K562 (cell line): ENCODE measurements around the gene IREB2. TPM values are rescaled to one million over a fixed set of nuclear protein-coding genes. Genes with fewer than 3 reads are reported as not detected.

ENCODE experiments used
- ADNP ChIP-seq: fragments of 200-800 bp; sonication (Bioruptor generic); IDR thresholded peaks from 2 replicates; pipeline ENCODE4 v1.6.1; 2016; ENCODE audit warnings: missing genetic modification characterization, missing compliant biosample characterization
- BHLHE40 ChIP-seq: IDR thresholded peaks from 2 replicates; pipeline ENCODE4 v1.6.1; 2011; ENCODE audit warnings: low read length, improper control_type of control experiment
- KAT2B ChIP-seq: IDR thresholded peaks from one replicate; pipeline ENCODE4 v1.6.1; 2012; ENCODE audit warnings: low read depth, mild to moderate bottlenecking, control low read depth, inconsistent platforms, low read length, moderate library complexity
- KDM5B ChIP-seq: fragments of 200-600 bp; sonication (generic); IDR thresholded peaks from 2 replicates; pipeline ENCODE4 v1.6.1; 2012; ENCODE audit warnings: low read depth, mild to moderate bottlenecking, moderate library complexity, low read length, control low read depth, inconsistent platforms; ENCODE audit not compliant: insufficient replicate concordance
- LCOR ChIP-seq: sonication (generic); formaldehyde crosslinking; IDR thresholded peaks from 2 replicates; pipeline ENCODE4 v1.8.0; 2022; ENCODE audit warnings: mild to moderate bottlenecking, missing genetic modification reagents
- NCOA6 ChIP-seq: fragments of 450-650 bp; IDR thresholded peaks from 2 replicates; pipeline ENCODE4 v1.6.1; 2017; ENCODE audit warnings: mild to moderate bottlenecking
- RBBP5 ChIP-seq: fragments of 200-600 bp; sonication (generic); IDR thresholded peaks from 2 replicates; pipeline ENCODE4 v1.6.1; 2012; ENCODE audit warnings: borderline replicate concordance, mild to moderate bottlenecking, low read length, control low read depth, inconsistent platforms; ENCODE audit not compliant: insufficient read depth, poor library complexity, severe bottlenecking
- TOE1 ChIP-seq, 2 experiments: fragments of 450-650 bp in 1 of 2; sonication (generic) in 1 of 2; formaldehyde crosslinking in 1 of 2; IDR thresholded peaks; 2 replicates each; pipeline versions ENCODE4 v1.7.1 to v1.8.0; 2016 to 2022; ENCODE audit warnings: borderline replicate concordance in 2 of 2, mild to moderate bottlenecking in 2 of 2, antibody characterized with exemption in 1 of 2, inconsistent platforms in 1 of 2, low read depth in 1 of 2, missing genetic modification reagents in 1 of 2, moderate library complexity in 1 of 2
- TRIM28 ChIP-seq: fragments of 450-650 bp; IDR thresholded peaks from 2 replicates; pipeline ENCODE4 v1.6.1; 2017
- ZC3H11A ChIP-seq: IDR thresholded peaks from 2 replicates; pipeline ENCODE4 v1.6.1; 2012; ENCODE audit warnings: low read depth, low read length, improper control_type of control experiment
- ZFX ChIP-seq: sonication (generic); formaldehyde crosslinking; IDR thresholded peaks from 2 replicates; pipeline ENCODE4 v1.8.0; 2022; ENCODE audit warnings: mild to moderate bottlenecking, missing genetic modification reagents, moderate library complexity
- ZNF143 ChIP-seq: sonication (generic); formaldehyde crosslinking; IDR thresholded peaks from 2 replicates; pipeline ENCODE4 v1.9.0; 2022; ENCODE audit warnings: mild to moderate bottlenecking, missing genetic modification reagents
- polyA plus RNA-seq, 8 experiments: library from polyadenylated mRNA; depleted of rRNA in 4 of 8; stranded (reverse) in 5 of 8; unstranded in 3 of 8; fragments of >200 nt; fragmentation: Nextera tagmentation in 2 of 8; fragmentation: Illumina TruSeq in 1 of 8; extraction: Ambion mirVana in 2 of 8; extraction: Trizol in 1 of 8; gene quantifications; 2 replicates each; pipeline versions ENCODE4 v1.2.1 to v1.2.3, GENCODE V29; 2011 to 2014; ENCODE audit warnings: inconsistent platforms in 1 of 8, missing spikeins in 1 of 8
- total RNA-seq, 7 experiments: library from RNA; depleted of rRNA in 6 of 7; stranded (reverse); fragments of >200 nt in 6 of 7; fragmentation: Illumina TruSeq in 2 of 7; extraction: Trizol in 2 of 7; gene quantifications; 2 replicates each; pipeline versions ENCODE4 v1.2.1 to v1.2.3, GENCODE V29; 2011 to 2021; ENCODE audit warnings: low replicate concordance in 1 of 7
- TF ChIP-seq, protein P1 (sequence below): fragments of 250-450 bp; sonication (Bioruptor Pico); IDR thresholded peaks from 2 replicates; pipeline ENCODE4 v1.8.0; 2021; ENCODE audit warnings: borderline replicate concordance, mild to moderate bottlenecking, moderate library complexity; ENCODE audit not compliant: poor library complexity, severe bottlenecking
- TF ChIP-seq, protein P2 (sequence below), 2 experiments: fragments of 450-650 bp; IDR thresholded peaks; 2 replicates each; pipeline ENCODE4 v1.6.1; 2018; ENCODE audit warnings: mild to moderate bottlenecking in 2 of 2, low read depth in 1 of 2; ENCODE audit not compliant: partially characterized antibody in 2 of 2
- TF ChIP-seq, protein P3 (sequence below): sonication (generic); formaldehyde crosslinking; IDR thresholded peaks from 2 replicates; pipeline ENCODE4 v1.8.0; 2022; ENCODE audit warnings: mild to moderate bottlenecking, missing genetic modification reagents
- TF ChIP-seq, protein P4 (sequence below): fragments of 450-650 bp; IDR thresholded peaks from 2 replicates; pipeline ENCODE4 v1.6.1; 2016
- TF ChIP-seq, protein P5 (sequence below): fragments of 250-450 bp; sonication (Bioruptor Pico); IDR thresholded peaks from 2 replicates; pipeline ENCODE4 v1.4.0; 2020; ENCODE audit warnings: borderline replicate concordance

The IREB2 gene
- total and polyA plus RNA-seq, 9 of the 15 experiments (the other 6 are each of a cell fraction or from before 2014, with no cell fraction given), result 16.8 to 61.7 (median 34.0) TPM

GRCh38 chr15:78540141-78540870 is 102.3 kb downstream of the IREB2 start, which contains the start of gene PSMA4 (continued):
- TF ChIP-seq, protein P1, sequence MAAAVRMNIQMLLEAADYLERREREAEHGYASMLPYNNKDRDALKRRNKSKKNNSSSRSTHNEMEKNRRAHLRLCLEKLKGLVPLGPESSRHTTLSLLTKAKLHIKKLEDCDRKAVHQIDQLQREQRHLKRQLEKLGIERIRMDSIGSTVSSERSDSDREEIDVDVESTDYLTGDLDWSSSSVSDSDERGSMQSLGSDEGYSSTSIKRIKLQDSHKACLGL (CRISPR knock-in tag), result no peak
- TF ChIP-seq ZFX (CRISPR knock-in tag) (peak; percentile 83), RBBP5 (peak; percentile 90), TOE1 (IDR thresholded peaks at IDR 0.05; ENCODE audit: borderline replicate concordance) (peak; percentile 51; the same call in 1 of the 2 replicates), TOE1 (CRISPR knock-in tag; IDR thresholded peaks at IDR 0.05; ENCODE audit: borderline replicate concordance, low read depth) (0 out of 2 replicates have a peak, but pooled peaks have one; percentile 34), BHLHE40 (peak; percentile 50), TRIM28 (no peak), ADNP (no peak), NCOA6 (no peak), LCOR (CRISPR knock-in tag) (peak; percentile 77; the same call in 1 of the 2 replicates), KDM5B (peak; percentile 90), ZC3H11A (no peak), KAT2B (no peak), ZNF143 (CRISPR knock-in tag) (no peak)
- TF ChIP-seq, protein P2, sequence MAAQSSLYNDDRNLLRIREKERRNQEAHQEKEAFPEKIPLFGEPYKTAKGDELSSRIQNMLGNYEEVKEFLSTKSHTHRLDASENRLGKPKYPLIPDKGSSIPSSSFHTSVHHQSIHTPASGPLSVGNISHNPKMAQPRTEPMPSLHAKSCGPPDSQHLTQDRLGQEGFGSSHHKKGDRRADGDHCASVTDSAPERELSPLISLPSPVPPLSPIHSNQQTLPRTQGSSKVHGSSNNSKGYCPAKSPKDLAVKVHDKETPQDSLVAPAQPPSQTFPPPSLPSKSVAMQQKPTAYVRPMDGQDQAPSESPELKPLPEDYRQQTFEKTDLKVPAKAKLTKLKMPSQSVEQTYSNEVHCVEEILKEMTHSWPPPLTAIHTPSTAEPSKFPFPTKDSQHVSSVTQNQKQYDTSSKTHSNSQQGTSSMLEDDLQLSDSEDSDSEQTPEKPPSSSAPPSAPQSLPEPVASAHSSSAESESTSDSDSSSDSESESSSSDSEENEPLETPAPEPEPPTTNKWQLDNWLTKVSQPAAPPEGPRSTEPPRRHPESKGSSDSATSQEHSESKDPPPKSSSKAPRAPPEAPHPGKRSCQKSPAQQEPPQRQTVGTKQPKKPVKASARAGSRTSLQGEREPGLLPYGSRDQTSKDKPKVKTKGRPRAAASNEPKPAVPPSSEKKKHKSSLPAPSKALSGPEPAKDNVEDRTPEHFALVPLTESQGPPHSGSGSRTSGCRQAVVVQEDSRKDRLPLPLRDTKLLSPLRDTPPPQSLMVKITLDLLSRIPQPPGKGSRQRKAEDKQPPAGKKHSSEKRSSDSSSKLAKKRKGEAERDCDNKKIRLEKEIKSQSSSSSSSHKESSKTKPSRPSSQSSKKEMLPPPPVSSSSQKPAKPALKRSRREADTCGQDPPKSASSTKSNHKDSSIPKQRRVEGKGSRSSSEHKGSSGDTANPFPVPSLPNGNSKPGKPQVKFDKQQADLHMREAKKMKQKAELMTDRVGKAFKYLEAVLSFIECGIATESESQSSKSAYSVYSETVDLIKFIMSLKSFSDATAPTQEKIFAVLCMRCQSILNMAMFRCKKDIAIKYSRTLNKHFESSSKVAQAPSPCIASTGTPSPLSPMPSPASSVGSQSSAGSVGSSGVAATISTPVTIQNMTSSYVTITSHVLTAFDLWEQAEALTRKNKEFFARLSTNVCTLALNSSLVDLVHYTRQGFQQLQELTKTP (IDR thresholded peaks at IDR 0.05; ENCODE audit: low read depth in 1 of 2, partially characterized antibody in 2 of 2), result peak in 1 of 2 experiments; percentile 56
- TF ChIP-seq, protein P3, sequence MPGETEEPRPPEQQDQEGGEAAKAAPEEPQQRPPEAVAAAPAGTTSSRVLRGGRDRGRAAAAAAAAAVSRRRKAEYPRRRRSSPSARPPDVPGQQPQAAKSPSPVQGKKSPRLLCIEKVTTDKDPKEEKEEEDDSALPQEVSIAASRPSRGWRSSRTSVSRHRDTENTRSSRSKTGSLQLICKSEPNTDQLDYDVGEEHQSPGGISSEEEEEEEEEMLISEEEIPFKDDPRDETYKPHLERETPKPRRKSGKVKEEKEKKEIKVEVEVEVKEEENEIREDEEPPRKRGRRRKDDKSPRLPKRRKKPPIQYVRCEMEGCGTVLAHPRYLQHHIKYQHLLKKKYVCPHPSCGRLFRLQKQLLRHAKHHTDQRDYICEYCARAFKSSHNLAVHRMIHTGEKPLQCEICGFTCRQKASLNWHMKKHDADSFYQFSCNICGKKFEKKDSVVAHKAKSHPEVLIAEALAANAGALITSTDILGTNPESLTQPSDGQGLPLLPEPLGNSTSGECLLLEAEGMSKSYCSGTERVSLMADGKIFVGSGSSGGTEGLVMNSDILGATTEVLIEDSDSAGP (CRISPR knock-in tag), result peak; percentile 47; the same call in 1 of the 2 replicates
- TF ChIP-seq, protein P4, sequence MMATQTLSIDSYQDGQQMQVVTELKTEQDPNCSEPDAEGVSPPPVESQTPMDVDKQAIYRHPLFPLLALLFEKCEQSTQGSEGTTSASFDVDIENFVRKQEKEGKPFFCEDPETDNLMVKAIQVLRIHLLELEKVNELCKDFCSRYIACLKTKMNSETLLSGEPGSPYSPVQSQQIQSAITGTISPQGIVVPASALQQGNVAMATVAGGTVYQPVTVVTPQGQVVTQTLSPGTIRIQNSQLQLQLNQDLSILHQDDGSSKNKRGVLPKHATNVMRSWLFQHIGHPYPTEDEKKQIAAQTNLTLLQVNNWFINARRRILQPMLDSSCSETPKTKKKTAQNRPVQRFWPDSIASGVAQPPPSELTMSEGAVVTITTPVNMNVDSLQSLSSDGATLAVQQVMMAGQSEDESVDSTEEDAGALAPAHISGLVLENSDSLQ, result 0 out of 2 replicates have a peak, but pooled peaks have one; percentile 4
- TF ChIP-seq, protein P5, sequence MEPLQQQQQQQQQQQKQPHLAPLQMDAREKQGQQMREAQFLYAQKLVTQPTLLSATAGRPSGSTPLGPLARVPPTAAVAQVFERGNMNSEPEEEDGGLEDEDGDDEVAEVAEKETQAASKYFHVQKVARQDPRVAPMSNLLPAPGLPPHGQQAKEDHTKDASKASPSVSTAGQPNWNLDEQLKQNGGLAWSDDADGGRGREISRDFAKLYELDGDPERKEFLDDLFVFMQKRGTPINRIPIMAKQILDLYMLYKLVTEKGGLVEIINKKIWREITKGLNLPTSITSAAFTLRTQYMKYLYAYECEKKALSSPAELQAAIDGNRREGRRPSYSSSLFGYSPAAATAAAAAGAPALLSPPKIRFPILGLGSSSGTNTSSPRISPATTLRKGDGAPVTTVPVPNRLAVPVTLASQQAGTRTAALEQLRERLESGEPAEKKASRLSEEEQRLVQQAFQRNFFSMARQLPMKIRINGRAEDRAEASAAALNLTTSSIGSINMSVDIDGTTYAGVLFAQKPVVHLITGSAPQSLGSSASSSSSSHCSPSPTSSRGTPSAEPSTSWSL (CRISPR knock-in tag), result no peak
